ENCODE data around the gene DNM3. TPM values are rescaled to one million over a fixed set of nuclear protein-coding genes. Genes with fewer than 3 reads are reported as not detected.

DNM3 gene
- total RNA-seq, 1 donor from 2014 or later = 9.6 TPM

- H3K4me3 ChIP-seq = no peak overlapping the region
- TF ChIP-seq CTCF (IDR thresholded peaks at IDR 0.05) = no peak
- H3K27ac ChIP-seq = no peak overlapping the region
- intact Hi-C loops (cut with DNase I) = no loop called here
- no peaks in the 10 kb centered on the region for H3K27me3 ChIP-seq
- H3K9me3 ChIP-seq = no peaks in the 10 kb centered on the region
- H3K4me1 ChIP-seq = peaks cover 0 to 13% of the 10 kb centered on the region in 2 donors
- no peak for DNase-seq (ENCODE audit: low spot score in 2 of 2)
- H3K36me3 ChIP-seq = no peaks in the 10 kb centered on the region
Measured at GRCh38 chr1:172423336-172423735, 582.0 kb downstream of the DNM3 start.

GRCh38 chr1:172425339-172425738 is 584.0 kb downstream of the DNM3 start:
- H3K27ac ChIP-seq = no peak overlapping the region
- H3K27me3 ChIP-seq = no peaks in the 10 kb centered on the region
- peaks cover 0 to 13% of the 10 kb centered on the region in 2 donors for H3K4me1 ChIP-seq
- no peak for TF ChIP-seq CTCF (IDR thresholded peaks at IDR 0.05)
- intact Hi-C loops (cut with DNase I) = loop anchor here (5.0 kb wide), 2 partner anchors 338 to 423 kb away; no protein-coding TSS in a partner anchor
- no peaks in the 10 kb centered on the region for H3K9me3 ChIP-seq
- no peak overlapping the region for H3K4me3 ChIP-seq
- no peak for DNase-seq (ENCODE audit: low spot score in 2 of 2)
- H3K36me3 ChIP-seq = no peaks in the 10 kb centered on the region

- Histone ChIP-seq H3K36me3 (no peaks in the 10 kb centered on the region), H3K4me3 (no peak overlapping the region), H3K9me3 (no peaks in the 10 kb centered on the region), H3K4me1 (peaks cover 0 to 6% of the 10 kb centered on the region in 2 donors), H3K27me3 (no peaks in the 10 kb centered on the region), H3K27ac (no peak overlapping the region)
- no peak for TF ChIP-seq CTCF (IDR thresholded peaks at IDR 0.05)
- no peak for DNase-seq (ENCODE audit: low spot score in 2 of 2)
- intact Hi-C loops (cut with DNase I) = loop anchor here (5.0 kb wide), 2 partner anchors 340 to 425 kb away; no protein-coding TSS in a partner anchor
Measured at GRCh38 chr1:172427191-172427590, 585.9 kb downstream of the DNM3 start.

- Histone ChIP-seq H3K27me3 (no peaks in the 10 kb centered on the region), H3K4me1 (no peaks in the 10 kb centered on the region), H3K4me3 (no peak overlapping the region), H3K36me3 (no peaks in the 10 kb centered on the region), H3K27ac (no peak overlapping the region), H3K9me3 (no peaks in the 10 kb centered on the region)
- intact Hi-C loops (cut with DNase I) = loop anchor here (1.0 to 5.0 kb wide), 3 partner anchors 342 to 427 kb away; no protein-coding TSS in a partner anchor
- peak; percentile 36 to 69 (median 58) for TF ChIP-seq CTCF (IDR thresholded peaks at IDR 0.05)
- no peak for DNase-seq (ENCODE audit: low spot score in 2 of 2)
Measured at GRCh38 chr1:172429331-172430127, 588.2 kb downstream of the DNM3 start.

- intact Hi-C loops (cut with DNase I) = no loop called here
- no peak overlapping the region for H3K27ac ChIP-seq
- DNase-seq (ENCODE audit: low spot score in 2 of 2) = no peak
- H3K9me3 ChIP-seq = no peaks in the 10 kb centered on the region
- H3K27me3 ChIP-seq = no peaks in the 10 kb centered on the region
- H3K4me3 ChIP-seq = no peak overlapping the region
- no peak for TF ChIP-seq CTCF (IDR thresholded peaks at IDR 0.05)
- no peaks in the 10 kb centered on the region for H3K36me3 ChIP-seq
- H3K4me1 ChIP-seq = no peaks in the 10 kb centered on the region
Measured at GRCh38 chr1:172430128-172430454, 588.8 kb downstream of the DNM3 start.

Measured in ascending aorta (tissue), 2 donors.